Spleen (tissue), 11 donors: Measurements from ENCODE around the gene DCBLD2. TPM values are rescaled to one million over a fixed set of nuclear protein-coding genes. Genes with fewer than 3 reads are reported as not detected.

ENCODE experiments used
- DNase-seq: peaks from one replicate; pipeline ENCODE4 v3.0.0-alpha.2; 2020
- H3K27ac ChIP-seq, 8 donors: fragments of 200-600 bp; sonication (generic) in 7 of 8; 1 replicate in 4 of 8; 2 replicates in 4 of 8; pipeline versions ENCODE4 v1.5.0 to v1.8.0; 2016 to 2021; ENCODE audit warnings: inconsistent platforms in 4 of 8, mild to moderate bottlenecking in 4 of 8, moderate library complexity in 1 of 8
- H3K27me3 ChIP-seq, 7 donors: fragments of 200-600 bp; sonication (generic) in 6 of 7; replicated peaks in 1 of 7; 1 replicate in 4 of 7; 2 replicates in 3 of 7; pipeline versions ENCODE4 v1.5.0 to v1.8.0; 2016 to 2021; ENCODE audit warnings: inconsistent platforms in 3 of 7, mild to moderate bottlenecking in 1 of 7
- H3K36me3 ChIP-seq, 6 donors: fragments of 200-600 bp; sonication (generic) in 5 of 6; 1 replicate in 4 of 6; 2 replicates in 2 of 6; pipeline versions ENCODE4 v1.5.0 to v1.8.0; 2016 to 2021; ENCODE audit warnings: inconsistent platforms in 2 of 6
- H3K4me1 ChIP-seq, 6 donors: fragments of 200-600 bp; sonication (generic) in 5 of 6; 1 replicate in 3 of 6; 2 replicates in 3 of 6; pipeline versions ENCODE4 v1.5.0 to v1.8.0; 2016 to 2021; ENCODE audit warnings: inconsistent platforms in 3 of 6
- H3K4me3 ChIP-seq, 8 donors: fragments of 200-600 bp; sonication (generic) in 7 of 8; 1 replicate in 4 of 8; 2 replicates in 4 of 8; pipeline versions ENCODE4 v1.5.0 to v1.8.0; 2016 to 2021; ENCODE audit warnings: inconsistent platforms in 4 of 8, mild to moderate bottlenecking in 4 of 8, moderate library complexity in 2 of 8
- H3K9me3 ChIP-seq, 8 donors: fragments of 200-600 bp; sonication (generic) in 7 of 8; 1 replicate in 4 of 8; 2 replicates in 4 of 8; pipeline versions ENCODE4 v1.5.0 to v1.8.0; 2016 to 2021; ENCODE audit warnings: inconsistent platforms in 4 of 8
- POLR2A ChIP-seq, 3 donors: fragments of 450-650 bp; IDR thresholded peaks; one replicate each; pipeline ENCODE4 v1.5.1; 2017; ENCODE audit warnings: antibody characterized with exemption in 3 of 3, mild to moderate bottlenecking in 1 of 3
- POLR2AphosphoS5 ChIP-seq, 3 donors: sonication (generic); formaldehyde crosslinking; IDR thresholded peaks; one replicate each; pipeline ENCODE4 v1.5.1; 2017; ENCODE audit warnings: antibody characterized with exemption in 3 of 3
- WGBS, 5 donors: extraction: QIAGEN DNeasy Blood & Tissue Kit in 3 of 5; methylation state at CpG; one replicate each; pipeline versions ENCODE4 v1.1.5 to v1.1.7; 2013 to 2018; 5-methylcytosine and 5-hydroxymethylcytosine counted together
- intact Hi-C: fragments of 100-400 bp; cut with DNase I; formaldehyde crosslinking; loops from one replicate; pipeline ENCODE4 v1.15.0; 2023; ENCODE audit warnings: low total_unique reads
- polyA plus RNA-seq, 3 donors: library from polyadenylated mRNA; stranded (reverse); fragments of 200-250 nt; gene quantifications; one replicate each; pipeline ENCODE4 v1.2.1, GENCODE V29; 2013
- total RNA-seq, 7 donors: library from RNA; depleted of rRNA in 3 of 7; stranded (reverse); fragments of >200 nt in 3 of 7; fragmentation: NEBNext Ultra II Directional in 4 of 7; extraction: Animal tissue kit (Norgen Biotek cat#: 25700) in 4 of 7; gene quantifications; one replicate each; pipeline versions ENCODE4 v1.1.0 to v1.2.1, GENCODE V29; 2016 to 2021
- TF ChIP-seq, protein P1 (sequence below), 11 experiments: fragments of 200-600 bp in 7 of 11; fragments of 450-650 bp in 4 of 11; sonication (generic) in 4 of 11; IDR thresholded peaks in 8 of 11; conservative IDR thresholded peaks in 3 of 11; 1 replicate in 7 of 11; 2 replicates in 4 of 11; pipeline versions ENCODE4 v1.4.0 to v1.8.0; 2016 to 2021; ENCODE audit warnings: antibody characterized with exemption in 11 of 11, inconsistent platforms in 4 of 11, mild to moderate bottlenecking in 1 of 11
- donor health status: healthy with polysubstance abuse.
- donor health status: DM: no; HTN: no; CAD: no; lungs with moderate emphysema.
- donor health status: DM: no; HTN: no; CAD: no.
- donor health status: Bipolar disorder and iron deficiency.
- donor health status: healthy.
- donor health status: DM: no; HTN: no; CAD: no.
- donor health status: DM: yes; HTN: yes; CAD: no.

Gene DCBLD2
- total and polyA plus RNA-seq, 10 donors: 0.91 to 10.4 (median 4.3) TPM

DNA sequence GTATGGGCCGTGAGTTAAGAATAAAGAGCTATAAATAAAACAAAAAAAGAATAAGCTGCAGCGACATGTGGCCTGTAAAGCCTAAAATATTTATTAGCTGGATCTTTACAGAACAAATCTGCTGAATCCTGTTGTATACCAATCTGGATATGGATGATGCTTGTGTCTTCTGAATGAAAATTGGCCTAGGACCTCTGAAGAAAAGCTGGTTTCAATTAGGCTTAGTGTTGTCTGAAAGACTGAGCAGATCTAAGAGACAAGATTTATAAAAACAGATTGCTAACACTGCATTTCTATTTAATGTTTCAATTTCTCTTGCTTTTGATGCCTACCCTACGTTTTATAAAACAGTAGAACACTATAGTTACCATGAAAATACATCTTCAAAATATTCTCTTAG lies 80.4 kb downstream of the DCBLD2 start:
- intact Hi-C loops: loop anchor here (10.0 kb wide), 1 partner anchor 864 kb away; no protein-coding TSS in a partner anchor
- TF ChIP-seq POLR2A (IDR thresholded peaks at IDR 0.05) (no peak), POLR2AphosphoS5 (IDR thresholded peaks at IDR 0.05) (no peak)
- TF ChIP-seq, protein P1, sequence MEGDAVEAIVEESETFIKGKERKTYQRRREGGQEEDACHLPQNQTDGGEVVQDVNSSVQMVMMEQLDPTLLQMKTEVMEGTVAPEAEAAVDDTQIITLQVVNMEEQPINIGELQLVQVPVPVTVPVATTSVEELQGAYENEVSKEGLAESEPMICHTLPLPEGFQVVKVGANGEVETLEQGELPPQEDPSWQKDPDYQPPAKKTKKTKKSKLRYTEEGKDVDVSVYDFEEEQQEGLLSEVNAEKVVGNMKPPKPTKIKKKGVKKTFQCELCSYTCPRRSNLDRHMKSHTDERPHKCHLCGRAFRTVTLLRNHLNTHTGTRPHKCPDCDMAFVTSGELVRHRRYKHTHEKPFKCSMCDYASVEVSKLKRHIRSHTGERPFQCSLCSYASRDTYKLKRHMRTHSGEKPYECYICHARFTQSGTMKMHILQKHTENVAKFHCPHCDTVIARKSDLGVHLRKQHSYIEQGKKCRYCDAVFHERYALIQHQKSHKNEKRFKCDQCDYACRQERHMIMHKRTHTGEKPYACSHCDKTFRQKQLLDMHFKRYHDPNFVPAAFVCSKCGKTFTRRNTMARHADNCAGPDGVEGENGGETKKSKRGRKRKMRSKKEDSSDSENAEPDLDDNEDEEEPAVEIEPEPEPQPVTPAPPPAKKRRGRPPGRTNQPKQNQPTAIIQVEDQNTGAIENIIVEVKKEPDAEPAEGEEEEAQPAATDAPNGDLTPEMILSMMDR (IDR thresholded peaks at IDR 0.05 in 8 of 11, conservative IDR thresholded peaks at IDR 0.05 in 3 of 11): no peak
- Histone ChIP-seq H3K27ac (no peak overlapping the region), H3K27me3 (no peaks in the 10 kb centered on the region), H3K36me3 (no peaks in the 10 kb centered on the region), H3K9me3 (no peaks in the 10 kb centered on the region), H3K4me3 (no peak overlapping the region), H3K4me1 (no peaks in the 10 kb centered on the region)
- 71 to 82% (median 73%) methylated on average over 3 of the region's 3 CpGs for WGBS, 5 donors
- DNase-seq: no peak

GRCh38 chr3:98817547-98818041 lies 83.9 kb downstream of the DCBLD2 start:
- no peak for DNase-seq
- no peak overlapping the region for H3K4me3 ChIP-seq
- no peak overlapping the region for H3K27ac ChIP-seq
- 45 to 70% (median 57%) methylated on average over 3 of the region's 3 CpGs for WGBS, 5 donors
- no peaks in the 10 kb centered on the region for H3K9me3 ChIP-seq
- intact Hi-C loops: no loop called here
- no peaks in the 10 kb centered on the region for H3K36me3 ChIP-seq
- TF ChIP-seq, protein P1 (IDR thresholded peaks at IDR 0.05 in 8 of 11, conservative IDR thresholded peaks at IDR 0.05 in 3 of 11): peak; percentile 42 to 85 (median 69)
- TF ChIP-seq POLR2AphosphoS5 (IDR thresholded peaks at IDR 0.05): no peak
- H3K4me1 ChIP-seq: no peaks in the 10 kb centered on the region
- H3K27me3 ChIP-seq: no peaks in the 10 kb centered on the region

GRCh38 chr3:98814817-98815420 lies 86.6 kb downstream of the DCBLD2 start:
- 85 to 94% (median 87%) methylated on average over 5 of the region's 5 CpGs for WGBS, 5 donors
- peaks cover 0 to 2% (median 0%) of the 10 kb centered on the region in 6 donors for H3K36me3 ChIP-seq
- no peak for DNase-seq

GRCh38 chr3:98812851-98813374 lies 88.6 kb downstream of the DCBLD2 start:
- Histone ChIP-seq H3K4me1 (no peaks in the 10 kb centered on the region), H3K9me3 (no peaks in the 10 kb centered on the region), H3K27ac (no peak overlapping the region), H3K4me3 (no peak overlapping the region), H3K27me3 (no peaks in the 10 kb centered on the region), H3K36me3 (peaks cover 0 to 8% (median 0%) of the 10 kb centered on the region in 6 donors)
- DNase-seq: no peak
- intact Hi-C loops: loop anchor here (2.0 kb wide), 1 partner anchor 216 kb away; no protein-coding TSS in a partner anchor
- 55 to 72% (median 66%) methylated on average over 5 of the region's 5 CpGs for WGBS, 5 donors
- TF ChIP-seq POLR2A (IDR thresholded peaks at IDR 0.05): no peak
- no peak for TF ChIP-seq POLR2AphosphoS5 (IDR thresholded peaks at IDR 0.05)
- TF ChIP-seq, protein P1 (IDR thresholded peaks at IDR 0.05 in 8 of 11, conservative IDR thresholded peaks at IDR 0.05 in 3 of 11): peak in 10 of 11 experiments; percentile 10 to 73 (median 58)

More at GRCh38 chr3:98814817-98815420, 86.6 kb downstream of the DCBLD2 start:
- H3K4me1 ChIP-seq: no peaks in the 10 kb centered on the region
- TF ChIP-seq, protein P1 (IDR thresholded peaks at IDR 0.05 in 8 of 11, conservative IDR thresholded peaks at IDR 0.05 in 3 of 11): no peak
- TF ChIP-seq POLR2A (IDR thresholded peaks at IDR 0.05) (no peak), POLR2AphosphoS5 (IDR thresholded peaks at IDR 0.05) (no peak)
- no peaks in the 10 kb centered on the region for H3K9me3 ChIP-seq
- H3K27me3 ChIP-seq: no peaks in the 10 kb centered on the region
- H3K4me3 ChIP-seq: no peak overlapping the region
- no peak overlapping the region for H3K27ac ChIP-seq
- intact Hi-C loops: loop anchor here (2.0 kb wide), 1 partner anchor 180 kb away; no protein-coding TSS in a partner anchor
